GM23338 (cell line): ENCODE measurements around the gene ELFN2. TPM values are rescaled to one million over a fixed set of nuclear protein-coding genes. Genes with fewer than 3 reads are reported as not detected.

Experiments
- ATAC-seq: fragments of 200-7000 bp; cut with Tn5 transposase; 3 replicates; pipeline ENCODE4 v1.9.1; 2020
- DNase-seq: peaks from one replicate; pipeline ENCODE4 v3.0.0-alpha.2; 2015; ENCODE audit warnings: low spot score
- H2AFZ ChIP-seq: fragments of 200-600 bp; sonication (generic); 2 replicates; pipeline ENCODE4 v1.8.0; 2016; ENCODE audit warnings: antibody characterized with exemption, mild to moderate bottlenecking, moderate library complexity
- H3F3A ChIP-seq: fragments of 200-600 bp; sonication (generic); replicated peaks from 2 replicates; pipeline ENCODE4 v1.8.0; 2017; ENCODE audit warnings: antibody characterized with exemption, mixed run types, low read depth
- H3K27ac ChIP-seq: fragments of 200-600 bp; sonication (generic); 2 replicates; pipeline ENCODE4 v1.6.1; 2016; ENCODE audit warnings: low read depth
- H3K27me3 ChIP-seq: fragments of 200-600 bp; sonication (generic); 2 replicates; pipeline ENCODE4 v1.8.0; 2016; ENCODE audit warnings: mild to moderate bottlenecking, mixed run types, moderate library complexity; ENCODE audit not compliant: insufficient read depth
- H3K36me3 ChIP-seq: fragments of 200-600 bp; sonication (generic); 2 replicates; pipeline ENCODE4 v1.8.0; 2016; ENCODE audit warnings: mild to moderate bottlenecking; ENCODE audit not compliant: insufficient read depth
- H3K4me1 ChIP-seq: fragments of 200-600 bp; sonication (generic); 2 replicates; pipeline ENCODE4 v1.8.0; 2016; ENCODE audit warnings: mild to moderate bottlenecking, moderate library complexity; ENCODE audit not compliant: insufficient read depth
- H3K4me2 ChIP-seq: fragments of 200-600 bp; sonication (generic); 2 replicates; pipeline ENCODE4 v1.7.1; 2017; ENCODE audit warnings: mixed run types
- H3K4me3 ChIP-seq: fragments of 200-600 bp; sonication (generic); 2 replicates; pipeline ENCODE4 v1.6.1; 2016; ENCODE audit warnings: mixed run types
- H3K79me2 ChIP-seq: fragments of 200-600 bp; sonication (generic); replicated peaks from 2 replicates; pipeline ENCODE4 v1.8.0; 2017; ENCODE audit warnings: mild to moderate bottlenecking; ENCODE audit not compliant: insufficient read depth
- H3K9me2 ChIP-seq: fragments of 200-600 bp; sonication (generic); 2 replicates; pipeline ENCODE4 v1.8.0; 2017; ENCODE audit not compliant: insufficient read depth
- H4K20me1 ChIP-seq: fragments of 200-600 bp; sonication (generic); replicated peaks from 2 replicates; pipeline ENCODE4 v1.8.0; 2017; ENCODE audit warnings: mild to moderate bottlenecking; ENCODE audit not compliant: insufficient read depth
- H3K27ac Mint-ChIP-seq: 2 replicates; pipeline ENCODE4 v1.8.0; 2020; ENCODE audit warnings: inconsistent platforms, mild to moderate bottlenecking, moderate library complexity, mixed read lengths
- H3K27me3 Mint-ChIP-seq: 3 replicates; pipeline ENCODE4 v1.8.0; 2022; ENCODE audit warnings: low read depth, mild to moderate bottlenecking, moderate library complexity, mixed read lengths, inconsistent platforms; ENCODE audit not compliant: insufficient read depth, poor library complexity
- H3K36me3 Mint-ChIP-seq: 3 replicates; pipeline ENCODE4 v1.8.0; 2021; ENCODE audit warnings: low read depth, mild to moderate bottlenecking, inconsistent platforms, moderate library complexity, mixed read lengths
- H3K4me1 Mint-ChIP-seq: 3 replicates; pipeline ENCODE4 v1.8.0; 2020; ENCODE audit warnings: mild to moderate bottlenecking, inconsistent platforms, mixed read lengths
- H3K4me3 Mint-ChIP-seq: 3 replicates; pipeline ENCODE4 v1.8.0; 2021; ENCODE audit warnings: moderate library complexity, mild to moderate bottlenecking, inconsistent platforms, mixed read lengths
- H3K9me3 Mint-ChIP-seq: 3 replicates; pipeline ENCODE4 v1.8.0; 2020; ENCODE audit warnings: moderate library complexity, mild to moderate bottlenecking, inconsistent platforms, mixed read lengths
- CREB1 ChIP-seq: fragments of 250-450 bp; sonication (Bioruptor Pico); IDR thresholded peaks from 2 replicates; pipeline ENCODE4 v1.5.0; 2020; ENCODE audit warnings: low read depth, mild to moderate bottlenecking, moderate library complexity
- CTCF ChIP-seq, 2 experiments: fragments of 200-600 bp in 1 of 2; sonication (generic) in 1 of 2; conservative IDR thresholded peaks; 2 replicates each; pipeline versions ENCODE4 v1.5.1 to v1.6.1; 2016 to 2017; ENCODE audit warnings: antibody characterized with exemption in 2 of 2, low read depth in 2 of 2, mild to moderate bottlenecking in 2 of 2, moderate library complexity in 1 of 2
- EZH2 ChIP-seq: fragments of 200-600 bp; sonication (generic); IDR thresholded peaks from one replicate; pipeline ENCODE4 v1.8.0; 2017; ENCODE audit warnings: antibody characterized with exemption, mild to moderate bottlenecking, low read depth; ENCODE audit not compliant: unreplicated experiment
- EZH2phosphoT487 ChIP-seq: fragments of 200-600 bp; sonication (generic); IDR thresholded peaks from one replicate; pipeline ENCODE4 v1.8.1; 2018; ENCODE audit warnings: antibody characterized with exemption; ENCODE audit not compliant: unreplicated experiment
- JUNB ChIP-seq: IDR thresholded peaks from one replicate; pipeline ENCODE4 v1.6.1; 2016; ENCODE audit warnings: antibody characterized with exemption; ENCODE audit not compliant: unreplicated experiment
- NANOG ChIP-seq: IDR thresholded peaks from 2 replicates; pipeline ENCODE4 v1.6.1; 2016; ENCODE audit warnings: antibody characterized with exemption, borderline replicate concordance
- POLR2AphosphoS5 ChIP-seq: IDR thresholded peaks from 2 replicates; pipeline ENCODE4 v1.6.1; 2016; ENCODE audit warnings: antibody characterized with exemption, low read depth
- REST ChIP-seq: IDR thresholded peaks from one replicate; pipeline ENCODE4 v1.6.1; 2018; ENCODE audit warnings: antibody characterized with exemption; ENCODE audit not compliant: unreplicated experiment
- ZNF462 ChIP-seq: fragments of 250-450 bp; sonication (Bioruptor Pico); IDR thresholded peaks from 2 replicates; pipeline ENCODE4 v1.5.0; 2020; ENCODE audit warnings: mild to moderate bottlenecking, moderate library complexity
- polyA plus RNA-seq: library from polyadenylated mRNA; unstranded; fragments of >200 nt; fragmentation: Nextera tagmentation; extraction: Ambion mirVana; gene quantifications from 2 replicates; pipeline ENCODE4 v1.2.1, GENCODE V29; 2016
- total RNA-seq: library from RNA; depleted of rRNA; stranded (reverse); fragments of >200 nt; shearing (Covaris generic); gene quantifications from 2 replicates; pipeline ENCODE4 v1.2.3, GENCODE V29; 2014

Gene ELFN2
- total and polyA plus RNA-seq, 2 experiments from 2014 or later, result 0.18 to 0.35 TPM

- Mint-ChIP-seq H3K4me1 (peaks cover 7% of the 10 kb centered on the region), H3K4me3 (no peak overlapping the region), H3K9me3 (no peaks in the 10 kb centered on the region), H3K27ac (0 out of 2 replicates have a peak overlapping the region, but pooled peaks have one; percentile 40), H3K36me3 (no peaks in the 10 kb centered on the region), H3K27me3 (peaks cover 4% of the 10 kb centered on the region)
- TF ChIP-seq EZH2 (no peak), ZNF462 (CRISPR knock-in tag) (no peak)
- Histone ChIP-seq H2AFZ (no peak overlapping the region), H3K36me3 (no peaks in the 10 kb centered on the region), H3K9me2 (no peaks in the 10 kb centered on the region), H3F3A (no peaks in the 10 kb centered on the region), H3K4me3 (no peak overlapping the region), H3K4me1 (no peaks in the 10 kb centered on the region), H3K4me2 (no peak overlapping the region), H3K27ac (no peak overlapping the region), H3K79me2 (no peaks in the 10 kb centered on the region), H3K27me3 (no peaks in the 10 kb centered on the region), H4K20me1 (no peaks in the 10 kb centered on the region)
- DNase-seq, result no peak
- no peak for ATAC-seq
Measured at GRCh38 chr22:37375801-37376200, 51.5 kb downstream of the ELFN2 start.

- Mint-ChIP-seq H3K27ac (no peak overlapping the region), H3K27me3 (peaks cover 4% of the 10 kb centered on the region)
- TF ChIP-seq NANOG (no peak), EZH2phosphoT487 (no peak), POLR2AphosphoS5 (no peak), REST (no peak), JUNB (no peak), CREB1 (no peak), CTCF (conservative IDR thresholded peaks at IDR 0.05; ENCODE audit: low read depth in 2 of 2) (no peak)
Measured at GRCh38 chr22:37374571-37374970, 52.7 kb downstream of the ELFN2 start.

More at GRCh38 chr22:37374571-37374970, 52.7 kb downstream of the ELFN2 start:
- Mint-ChIP-seq H3K36me3 (no peaks in the 10 kb centered on the region), H3K9me3 (no peaks in the 10 kb centered on the region), H3K4me3 (no peak overlapping the region), H3K4me1 (peaks cover 7% of the 10 kb centered on the region)
- Histone ChIP-seq H3K36me3 (no peaks in the 10 kb centered on the region), H3K4me2 (no peak overlapping the region), H3K79me2 (no peaks in the 10 kb centered on the region), H3F3A (no peaks in the 10 kb centered on the region), H3K9me2 (no peaks in the 10 kb centered on the region), H3K27ac (no peak overlapping the region), H3K4me1 (no peaks in the 10 kb centered on the region), H2AFZ (no peak overlapping the region), H3K27me3 (no peaks in the 10 kb centered on the region), H4K20me1 (no peaks in the 10 kb centered on the region), H3K4me3 (no peak overlapping the region)
- ATAC-seq (no peak), DNase-seq (no peak)
